Erythroblast (primary cell): ENCODE measurements around the gene ISG15.

Experiments
- GATA1 ChIP-seq: IDR thresholded peaks from 2 replicates; pipeline ENCODE4 v1.6.1; 2011; ENCODE audit warnings: low read depth, mild to moderate bottlenecking, control low read depth, low read length, moderate library complexity
- POLR2A ChIP-seq: IDR thresholded peaks from 2 replicates; pipeline ENCODE4 v1.6.1; 2011; ENCODE audit warnings: mild to moderate bottlenecking, low read length

- TF ChIP-seq POLR2A: no peak
- TF ChIP-seq GATA1: no peak
Measured at GRCh38 chr1:1023700-1024099, 10.4 kb downstream of the ISG15 start.
